GM18499 (cell line): ENCODE measurements around the gene AK2.
"Not testable (repeated sequence)": the region's sequence is repeated elsewhere in the genome, so short reads cannot be mapped to it uniquely, and the experiment has no call there.

ENCODE experiments used
- ATAC-seq: cut with Tn5 transposase; IDR thresholded peaks from one replicate; pipeline ENCODE4 v1.9.1; 2021; ENCODE audit warnings: moderate number of reproducible peaks; ENCODE audit not compliant: insufficient read depth, unreplicated experiment

The AK2 gene

GRCh38 chr1:33003657-33004056, 33.0 kb downstream of the AK2 start:
- no peak for ATAC-seq

GRCh38 chr1:33002006-33002405, 34.7 kb downstream of the AK2 start:
- no peak for ATAC-seq

DNA sequence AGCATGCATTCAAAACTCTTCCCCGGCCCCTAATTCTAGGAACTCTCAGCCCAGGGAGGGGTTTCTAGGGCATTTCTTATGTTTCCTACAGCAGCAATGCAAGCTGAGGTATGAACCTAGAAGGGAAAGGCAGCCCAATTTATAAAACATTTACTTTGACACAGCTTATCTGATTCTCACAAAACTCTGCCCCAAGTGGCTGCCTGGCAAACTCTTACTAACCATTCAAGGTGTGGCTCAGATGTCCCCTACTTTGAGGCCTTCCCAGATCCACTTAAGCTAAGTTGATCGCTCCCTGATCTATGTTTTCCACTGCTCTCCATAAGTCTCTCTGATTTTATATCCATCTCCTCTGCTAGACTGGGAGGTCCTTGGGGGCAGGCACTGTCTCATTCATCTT, 35.4 kb downstream of the AK2 start:
- no peak for ATAC-seq

GRCh38 chr1:33000427-33001026, 36.2 kb downstream of the AK2 start:
- no peak for ATAC-seq

DNA sequence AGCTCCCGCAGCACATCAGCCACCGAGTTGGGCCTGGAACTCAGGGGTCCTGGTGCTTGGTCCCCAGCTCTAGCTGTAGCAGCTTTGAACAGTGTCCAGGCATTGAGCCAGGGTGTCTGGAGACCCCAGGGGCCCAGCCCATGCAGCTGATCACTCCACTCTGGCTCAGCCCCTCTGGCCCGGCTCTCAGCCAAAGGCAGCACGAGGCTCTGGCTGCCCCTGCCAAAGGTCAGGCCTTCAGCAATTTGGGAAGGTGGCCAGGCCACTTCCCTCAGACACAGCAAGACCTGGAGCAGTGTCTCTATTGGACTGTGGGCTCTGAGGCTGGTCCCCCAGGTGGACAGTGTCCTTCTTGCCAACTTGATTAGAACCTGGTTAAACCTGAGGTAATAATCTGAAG, 37.7 kb downstream of the AK2 start:
- no peak for ATAC-seq

DNA sequence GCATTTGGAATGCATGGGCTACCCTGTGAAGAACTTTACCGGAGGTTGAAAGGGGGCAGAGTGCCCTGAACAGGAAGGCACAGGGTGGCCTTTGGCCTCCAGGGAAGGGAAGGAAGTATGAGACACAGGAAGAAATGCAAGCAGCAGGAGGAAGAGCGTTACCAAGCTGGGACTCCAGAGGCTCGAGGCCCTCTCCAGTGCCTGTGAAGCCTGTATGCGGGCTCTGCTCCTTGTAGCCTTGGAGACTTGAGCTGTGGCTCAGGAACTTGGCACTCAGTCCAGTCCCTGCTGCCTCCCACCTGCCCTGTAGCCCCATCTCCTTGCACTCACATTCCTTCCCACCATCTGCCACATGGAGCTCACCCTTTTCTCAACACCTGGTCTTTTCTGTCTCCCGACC, 38.6 kb downstream of the AK2 start:
- ATAC-seq, result no peak

GRCh38 chr1:32997381-32997891, 39.2 kb downstream of the AK2 start:
- ATAC-seq, result no peak

- not testable (repeated sequence) for ATAC-seq
These were observed 43.4 kb downstream of the AK2 start for GRCh38 chr1:32993324-32993636.

- ATAC-seq, result peak; percentile 60
These were observed 44.0 kb downstream of the AK2 start for GRCh38 chr1:32992489-32993323.

- ATAC-seq, result no peak
These were observed 44.7 kb downstream of the AK2 start for GRCh38 chr1:32991819-32992488.

DNA sequence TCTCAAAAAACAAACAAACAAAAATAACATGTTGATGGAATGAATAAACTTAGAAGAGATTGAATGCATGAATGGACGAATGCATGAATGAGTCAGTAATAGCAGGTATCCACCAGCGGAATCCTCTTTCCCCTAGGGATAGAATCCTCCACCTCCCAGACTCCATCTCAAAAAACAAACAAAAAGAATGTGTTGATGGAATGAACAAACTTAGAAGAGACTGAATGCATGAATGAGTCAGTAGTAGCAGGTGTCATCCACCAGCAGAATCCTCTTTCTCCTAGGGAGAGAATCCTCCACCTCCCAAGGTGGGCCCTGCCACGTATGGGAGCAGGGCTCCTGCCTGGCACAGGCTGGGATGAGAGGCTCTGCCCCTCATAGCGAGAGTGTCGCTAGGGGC, 45.3 kb downstream of the AK2 start:
- no peak for ATAC-seq

- ATAC-seq, result no peak
These were observed 45.8 kb downstream of the AK2 start for GRCh38 chr1:32990887-32991286.

DNA sequence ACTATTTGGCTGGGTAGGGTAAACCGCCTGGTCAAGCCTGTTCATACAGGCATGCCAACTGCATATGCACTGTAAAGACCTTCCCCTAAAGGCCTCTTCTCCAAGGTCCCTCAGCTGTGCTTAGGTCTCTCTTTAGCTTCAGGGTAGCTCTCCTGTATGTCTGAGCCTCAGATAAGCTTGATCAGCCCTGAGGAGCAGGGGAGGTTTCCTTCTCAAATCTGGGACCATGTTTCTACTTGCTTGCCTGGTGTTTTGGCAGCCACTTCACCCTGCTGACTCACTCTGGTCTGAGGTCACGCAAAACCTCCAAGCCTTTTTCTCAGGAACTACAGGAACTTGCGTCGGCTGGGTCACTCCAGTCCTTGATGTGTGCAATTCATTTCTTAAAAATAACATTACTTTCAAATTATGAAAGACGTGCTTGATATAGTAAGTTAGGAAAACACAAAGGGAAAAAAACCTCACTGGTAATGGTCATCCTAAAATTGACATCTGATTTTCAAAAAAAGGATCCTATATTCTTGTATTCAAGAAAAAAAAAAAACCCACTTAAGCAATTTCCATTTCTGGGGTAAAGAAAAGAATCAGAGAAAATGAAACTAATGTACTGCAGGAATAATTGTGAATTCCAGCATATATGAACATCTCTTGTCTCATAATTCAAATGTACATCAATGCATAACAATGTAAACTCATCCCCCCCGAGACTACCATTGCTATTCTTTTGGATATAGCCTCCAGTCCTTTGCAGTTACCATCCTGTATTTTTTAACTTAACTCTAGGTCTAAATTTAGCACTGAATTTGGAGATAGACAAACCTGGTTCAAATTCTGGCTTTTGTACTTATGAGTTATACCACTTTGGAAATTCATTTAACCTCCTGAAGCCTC, 47.3 kb downstream of the AK2 start:
- no peak for ATAC-seq

- ATAC-seq, result no peak
These were observed 48.0 kb downstream of the AK2 start for GRCh38 chr1:32988665-32989064.

DNA sequence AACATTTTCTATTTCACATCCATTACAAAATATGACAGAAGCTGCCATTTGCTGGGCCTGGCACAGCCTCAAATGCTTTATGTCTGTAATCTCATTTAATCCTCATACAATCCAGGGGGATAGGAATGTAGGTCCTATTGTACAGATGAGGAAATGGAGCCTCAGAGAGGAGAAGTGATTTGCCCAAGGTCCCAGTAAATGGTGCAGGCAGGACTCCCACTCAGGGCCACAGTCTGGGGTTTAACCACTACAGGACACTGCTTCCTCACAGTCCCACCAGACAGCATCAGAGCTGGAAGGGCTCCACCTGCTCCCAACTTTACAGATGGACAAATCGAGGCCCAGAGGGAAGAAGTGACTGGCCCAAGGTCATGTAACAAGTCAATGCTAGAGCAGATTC, 51.5 kb downstream of the AK2 start:
- ATAC-seq, result no peak

- ATAC-seq, result no peak
These were observed 52.1 kb downstream of the AK2 start for GRCh38 chr1:32984455-32985171.

DNA sequence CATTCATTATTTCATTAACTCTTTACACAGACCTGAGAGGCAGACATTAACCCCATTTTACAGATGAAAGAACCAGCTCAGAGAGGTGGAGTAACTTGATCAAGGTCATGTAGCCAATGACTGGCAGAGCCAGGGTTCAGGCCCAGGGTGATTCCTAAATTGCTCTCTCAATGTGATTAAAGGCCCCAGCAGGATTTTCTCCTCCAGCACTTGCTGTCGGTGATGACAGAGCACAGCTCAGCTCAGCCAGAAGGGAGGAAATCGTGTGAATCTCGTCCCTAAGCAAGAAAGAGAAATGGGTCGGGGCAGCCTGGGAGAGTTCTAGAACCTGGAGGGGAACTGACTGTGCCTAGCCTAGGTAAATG, 52.6 kb downstream of the AK2 start:
- no peak for ATAC-seq

- no peak for ATAC-seq
These were observed 53.7 kb downstream of the AK2 start for GRCh38 chr1:32983020-32983419.

DNA sequence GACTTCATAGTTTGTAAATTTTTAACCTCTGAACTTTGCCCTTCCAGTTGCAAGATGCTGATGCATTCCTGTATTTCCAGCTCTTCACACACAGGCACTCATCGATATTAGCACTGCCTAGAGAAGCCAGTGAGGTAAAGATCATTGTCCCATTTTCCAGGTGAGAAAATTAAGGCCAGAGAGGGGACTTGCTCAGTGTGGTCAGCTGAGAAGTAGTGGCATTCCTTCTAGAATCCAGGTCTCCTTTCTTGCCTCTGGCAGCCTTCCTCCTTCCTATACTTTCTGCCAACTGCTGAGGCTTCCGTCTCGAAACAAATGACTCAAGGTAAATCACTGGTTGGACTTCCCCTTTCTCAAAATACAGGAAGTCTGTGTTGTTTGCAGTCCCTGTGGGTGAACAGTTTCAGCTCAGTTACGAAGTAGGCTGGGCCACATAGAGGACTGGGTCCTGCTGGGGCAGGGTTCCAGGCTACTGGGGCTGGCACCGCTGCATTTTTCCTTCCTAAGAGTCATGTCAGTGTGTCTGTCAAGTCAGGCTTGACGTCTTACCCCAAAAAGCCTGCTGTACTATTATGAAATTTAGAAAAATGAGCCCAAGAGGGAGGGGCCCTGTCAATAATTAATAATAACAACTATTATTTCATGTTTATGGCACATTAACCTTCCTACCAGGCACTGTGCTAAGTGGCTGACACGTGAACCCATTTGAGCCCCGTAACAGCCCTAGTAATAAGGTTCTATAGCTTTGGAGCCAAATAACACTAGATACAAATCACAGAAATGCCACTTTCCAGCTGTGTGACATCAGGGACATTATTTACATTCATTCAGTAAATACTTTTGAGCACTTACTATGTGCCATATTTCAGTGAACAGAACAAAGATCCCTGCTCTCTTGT, 55.4 kb downstream of the AK2 start:
- peak; percentile 57 for ATAC-seq
